Nephron (organoid): ENCODE data around the gene INKA2.

Experiments used
- H3K27ac Mint-ChIP-seq, 3 experiments: 2 replicates each; pipeline ENCODE4 v1.8.0; 2020; ENCODE audit warnings: mixed read lengths in 3 of 3, mild to moderate bottlenecking in 2 of 3, moderate library complexity in 1 of 3
- H3K27me3 Mint-ChIP-seq: 2 replicates; pipeline ENCODE4 v1.8.0; 2021; ENCODE audit warnings: low read depth, mild to moderate bottlenecking, moderate library complexity, mixed read lengths
- H3K36me3 Mint-ChIP-seq: 2 replicates; pipeline ENCODE4 v1.8.0; 2020; ENCODE audit warnings: low read depth, mixed read lengths
- H3K4me1 Mint-ChIP-seq: 2 replicates; pipeline ENCODE4 v1.8.0; 2020; ENCODE audit warnings: mixed read lengths
- H3K4me3 Mint-ChIP-seq, 3 experiments: 2 replicates each; pipeline ENCODE4 v1.8.0; 2020; ENCODE audit warnings: mild to moderate bottlenecking in 3 of 3, mixed read lengths in 3 of 3, moderate library complexity in 2 of 3
- H3K9me3 Mint-ChIP-seq: 2 replicates; pipeline ENCODE4 v1.8.0; 2020; ENCODE audit warnings: mixed read lengths
- CTCF ChIP-seq, 3 experiments: fragments of 200-600 bp; sonication (generic); IDR thresholded peaks; one replicate each; pipeline ENCODE4 v1.5.0; 2021; ENCODE audit warnings: antibody characterized with exemption in 3 of 3; ENCODE audit not compliant: unreplicated experiment in 3 of 3

The INKA2 gene

GRCh38 chr1:111717450-111717849 is 21.7 kb downstream of the INKA2 start:
- Mint-ChIP-seq H3K4me3 (no peak overlapping the region), H3K27me3 (no peaks in the 10 kb centered on the region), H3K9me3 (no peaks in the 10 kb centered on the region), H3K27ac (no peak overlapping the region), H3K4me1 (peaks cover 50% of the 10 kb centered on the region), H3K36me3 (peaks cover 4% of the 10 kb centered on the region)
- TF ChIP-seq CTCF (IDR thresholded peaks at IDR 0.05; ENCODE audit: unreplicated experiment in 3 of 3), result no peak

GRCh38 chr1:111716333-111716732 is 22.9 kb downstream of the INKA2 start:
- Mint-ChIP-seq H3K9me3 (no peaks in the 10 kb centered on the region), H3K4me3 (no peak overlapping the region), H3K27ac (no peak overlapping the region), H3K36me3 (peaks cover 4% of the 10 kb centered on the region), H3K4me1 (peaks cover 41% of the 10 kb centered on the region), H3K27me3 (no peaks in the 10 kb centered on the region)
- TF ChIP-seq CTCF (IDR thresholded peaks at IDR 0.05; ENCODE audit: unreplicated experiment in 3 of 3), result no peak

GRCh38 chr1:111709986-111710385 is 29.2 kb downstream of the INKA2 start:
- Mint-ChIP-seq H3K27me3 (no peaks in the 10 kb centered on the region), H3K9me3 (no peaks in the 10 kb centered on the region), H3K27ac (no peak overlapping the region), H3K4me3 (no peak overlapping the region), H3K36me3 (peaks cover 21% of the 10 kb centered on the region), H3K4me1 (no peaks in the 10 kb centered on the region)
- no peak for TF ChIP-seq CTCF (IDR thresholded peaks at IDR 0.05; ENCODE audit: unreplicated experiment in 3 of 3)

- no peak for TF ChIP-seq CTCF (IDR thresholded peaks at IDR 0.05; ENCODE audit: unreplicated experiment in 3 of 3)
- no peaks in the 10 kb centered on the region for H3K27me3 Mint-ChIP-seq
- H3K27ac Mint-ChIP-seq, result no peak overlapping the region
- no peak overlapping the region for H3K4me3 Mint-ChIP-seq
- peaks cover 30% of the 10 kb centered on the region for H3K36me3 Mint-ChIP-seq
- no peaks in the 10 kb centered on the region for H3K4me1 Mint-ChIP-seq
- no peaks in the 10 kb centered on the region for H3K9me3 Mint-ChIP-seq
These were observed 31.3 kb downstream of the INKA2 start for GRCh38 chr1:111707906-111708305.

- TF ChIP-seq CTCF (IDR thresholded peaks at IDR 0.05; ENCODE audit: unreplicated experiment in 3 of 3), result no peak
- peaks cover 33% of the 10 kb centered on the region for H3K36me3 Mint-ChIP-seq
- no peak overlapping the region for H3K4me3 Mint-ChIP-seq
- H3K27ac Mint-ChIP-seq, result no peak overlapping the region
- no peaks in the 10 kb centered on the region for H3K27me3 Mint-ChIP-seq
- no peaks in the 10 kb centered on the region for H3K9me3 Mint-ChIP-seq
- H3K4me1 Mint-ChIP-seq, result no peaks in the 10 kb centered on the region
These were observed 32.3 kb downstream of the INKA2 start for GRCh38 chr1:111706921-111707320.

GRCh38 chr1:111705841-111706240 is 33.4 kb downstream of the INKA2 start:
- Mint-ChIP-seq H3K4me1 (no peaks in the 10 kb centered on the region), H3K27ac (no peak overlapping the region), H3K4me3 (no peak overlapping the region), H3K36me3 (peaks cover 40% of the 10 kb centered on the region), H3K9me3 (no peaks in the 10 kb centered on the region), H3K27me3 (no peaks in the 10 kb centered on the region)
- TF ChIP-seq CTCF (IDR thresholded peaks at IDR 0.05; ENCODE audit: unreplicated experiment in 3 of 3), result no peak
